Thyroid gland (tissue), 4 donors: Measurements from ENCODE around the gene NUP98.

Experiments used
- POLR2A ChIP-seq, 2 donors: fragments of 450-650 bp; IDR thresholded peaks; one replicate each; pipeline ENCODE4 v1.6.1; 2017; ENCODE audit warnings: antibody characterized with exemption in 2 of 2, mild to moderate bottlenecking in 2 of 2, moderate library complexity in 1 of 2
- TF ChIP-seq, protein P1 (sequence below), 6 experiments: fragments of 200-600 bp in 3 of 6; fragments of 450-650 bp in 3 of 6; sonication (generic) in 3 of 6; IDR thresholded peaks; one replicate each; pipeline ENCODE4 v1.5.1; 2016 to 2019; ENCODE audit warnings: antibody characterized with exemption in 6 of 6, mild to moderate bottlenecking in 2 of 6, inconsistent platforms in 1 of 6, moderate library complexity in 1 of 6

DNA sequence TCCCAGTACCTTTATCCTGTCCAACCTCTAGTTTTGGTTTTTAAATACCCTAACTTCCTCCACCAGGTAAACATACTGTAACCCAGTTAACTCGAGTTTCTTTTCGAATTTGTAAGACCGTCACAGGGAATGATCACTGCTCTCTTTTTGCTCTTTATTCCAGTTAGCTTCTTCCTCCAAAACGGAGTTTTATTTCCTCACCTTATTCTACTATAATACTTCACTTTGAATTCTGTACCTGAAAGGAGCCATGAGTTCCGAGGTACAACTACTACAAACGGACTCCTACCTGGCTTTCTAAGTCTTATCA is 1.4 kb downstream of the NUP98 start:
- no peak for TF ChIP-seq POLR2A (IDR thresholded peaks at IDR 0.05)
- TF ChIP-seq, protein P1, sequence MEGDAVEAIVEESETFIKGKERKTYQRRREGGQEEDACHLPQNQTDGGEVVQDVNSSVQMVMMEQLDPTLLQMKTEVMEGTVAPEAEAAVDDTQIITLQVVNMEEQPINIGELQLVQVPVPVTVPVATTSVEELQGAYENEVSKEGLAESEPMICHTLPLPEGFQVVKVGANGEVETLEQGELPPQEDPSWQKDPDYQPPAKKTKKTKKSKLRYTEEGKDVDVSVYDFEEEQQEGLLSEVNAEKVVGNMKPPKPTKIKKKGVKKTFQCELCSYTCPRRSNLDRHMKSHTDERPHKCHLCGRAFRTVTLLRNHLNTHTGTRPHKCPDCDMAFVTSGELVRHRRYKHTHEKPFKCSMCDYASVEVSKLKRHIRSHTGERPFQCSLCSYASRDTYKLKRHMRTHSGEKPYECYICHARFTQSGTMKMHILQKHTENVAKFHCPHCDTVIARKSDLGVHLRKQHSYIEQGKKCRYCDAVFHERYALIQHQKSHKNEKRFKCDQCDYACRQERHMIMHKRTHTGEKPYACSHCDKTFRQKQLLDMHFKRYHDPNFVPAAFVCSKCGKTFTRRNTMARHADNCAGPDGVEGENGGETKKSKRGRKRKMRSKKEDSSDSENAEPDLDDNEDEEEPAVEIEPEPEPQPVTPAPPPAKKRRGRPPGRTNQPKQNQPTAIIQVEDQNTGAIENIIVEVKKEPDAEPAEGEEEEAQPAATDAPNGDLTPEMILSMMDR (IDR thresholded peaks at IDR 0.05), result no peak
